Naive thymus-derived CD8-positive, alpha-beta T cell (primary cell): ENCODE results near the gene OR2A42. TPM values are rescaled to one million over a fixed set of nuclear protein-coding genes. Genes with fewer than 3 reads are reported as not detected.

Source experiments
- polyA plus RNA-seq, 3 donors: library from polyadenylated mRNA; unstranded; fragments of 300-500 nt; fragmentation: Illumina TruSeq; gene quantifications; one replicate each; pipeline ENCODE4 v1.2.3, GENCODE V29; 2021
- total RNA-seq, 8 experiments: library from RNA in 2 of 8; stranded (reverse) in 2 of 8; gene quantifications; one replicate each; pipeline ENCODE4 v1.2.3 and lab custom pipeline; 2021 to 2026

OR2A42 gene
- total and polyA plus RNA-seq, 5 experiments from 2014 or later, result 0.09 to 0.16 TPM; not detected in 3

Other genes starting within 250 kb of the OR2A42 start
- gene OR6B1, start 239.3 kb downstream of the OR2A42 start, total RNA-seq, result not detected
- gene OR6B1, start 239.3 kb downstream of the OR2A42 start, polyA plus RNA-seq, result not detected
- not detected for gene OR2A5, start 190.7 kb downstream of the OR2A42 start, total RNA-seq
- gene OR2A5, start 190.7 kb downstream of the OR2A42 start, polyA plus RNA-seq, result under 1 TPM in 1 of 3 donors, not detected in 2; 0.05 TPM
- gene OR2A25, start 169.8 kb downstream of the OR2A42 start, total RNA-seq, result not detected
- gene OR2A25, start 169.8 kb downstream of the OR2A42 start, polyA plus RNA-seq, result not detected
- gene OR2A12, start 153.3 kb downstream of the OR2A42 start, total RNA-seq, result not detected
- not detected for gene OR2A12, start 153.3 kb downstream of the OR2A42 start, polyA plus RNA-seq
- not detected for gene OR2A2, start 130.0 kb downstream of the OR2A42 start, total RNA-seq
- not detected for gene OR2A2, start 130.0 kb downstream of the OR2A42 start, polyA plus RNA-seq
- not detected for gene OR2A14, start 116.4 kb downstream of the OR2A42 start, total RNA-seq
- gene OR2A14, start 116.4 kb downstream of the OR2A42 start, polyA plus RNA-seq, result not detected
- 1 to 10 TPM; 1.8 to 1.9 TPM for gene CTAGE4, start 56.1 kb downstream of the OR2A42 start, total RNA-seq
- under 1 TPM in 1 of 3 donors, not detected in 2; 0.44 TPM for gene CTAGE4, start 56.1 kb downstream of the OR2A42 start, polyA plus RNA-seq
- 1 to 10 TPM; 4.2 to 5.0 TPM for gene ARHGEF35, start 43.8 kb downstream of the OR2A42 start, total RNA-seq
- gene ARHGEF35, start 43.8 kb downstream of the OR2A42 start, polyA plus RNA-seq, result 1 to 10 TPM in 2 of 3 donors, under 1 TPM in 1; 0.87 to 2.4 (median 2.4) TPM
- 1 to 10 TPM; 5.5 to 5.9 TPM for gene OR2A7, start 25.2 kb upstream of the OR2A42 start, total RNA-seq
- under 1 TPM; 0.23 to 0.74 (median 0.67) TPM for gene OR2A7, start 25.2 kb upstream of the OR2A42 start, polyA plus RNA-seq
- 1 to 10 TPM; 1.2 to 1.3 TPM for gene CTAGE8, start 29.7 kb upstream of the OR2A42 start, total RNA-seq
- gene CTAGE8, start 29.7 kb upstream of the OR2A42 start, polyA plus RNA-seq, result under 1 TPM in 1 of 3 donors, not detected in 2; 0.47 TPM
- not detected for gene OR2A1, start 72.8 kb upstream of the OR2A42 start, total RNA-seq
- under 1 TPM in 2 of 3 donors, not detected in 1; 0.55 to 0.76 TPM for gene OR2A1, start 72.8 kb upstream of the OR2A42 start, polyA plus RNA-seq
- 10 to 100 TPM; 11.9 to 12.9 TPM for gene ARHGEF5, start 115.8 kb upstream of the OR2A42 start, total RNA-seq
- 1 to 10 TPM in 1 of 3 donors, under 1 TPM in 2; 0.45 to 3.0 (median 0.66) TPM for gene ARHGEF5, start 115.8 kb upstream of the OR2A42 start, polyA plus RNA-seq
- gene NOBOX, start 164.1 kb upstream of the OR2A42 start, total RNA-seq, result not detected
- gene NOBOX, start 164.1 kb upstream of the OR2A42 start, polyA plus RNA-seq, result not detected